Immature natural killer cell (primary cell): Measurements from ENCODE around the gene ETNK1. TPM values are rescaled to one million over a fixed set of nuclear protein-coding genes. Genes with fewer than 3 reads are reported as not detected.
A peak's percentile ranks its signal among the peaks of the same experiment; 100 is the strongest.

Experiments
- DNase-seq, 3 donors: peaks; one replicate each; pipeline ENCODE4 v3.0.0; 2022; ENCODE audit warnings: mixed read lengths in 1 of 3
- H3K27ac Mint-ChIP-seq, 6 donors: one replicate each; pipeline ENCODE4 v1.8.0; 2020; ENCODE audit warnings: mixed read lengths in 6 of 6, mild to moderate bottlenecking in 5 of 6, inconsistent platforms in 4 of 6, moderate library complexity in 3 of 6
- H3K27me3 Mint-ChIP-seq, 3 donors: one replicate each; pipeline ENCODE4 v1.8.0; 2020 to 2021; ENCODE audit warnings: low read depth in 3 of 3, mild to moderate bottlenecking in 3 of 3, mixed read lengths in 3 of 3, moderate library complexity in 3 of 3, inconsistent platforms in 1 of 3
- H3K36me3 Mint-ChIP-seq, 3 donors: one replicate each; pipeline ENCODE4 v1.8.0; 2020; ENCODE audit warnings: mixed read lengths in 3 of 3, inconsistent platforms in 2 of 3, mild to moderate bottlenecking in 2 of 3
- H3K4me1 Mint-ChIP-seq, 2 donors: one replicate each; pipeline ENCODE4 v1.8.0; 2020; ENCODE audit warnings: inconsistent platforms in 2 of 2, mild to moderate bottlenecking in 2 of 2, mixed read lengths in 2 of 2, moderate library complexity in 1 of 2
- H3K4me3 Mint-ChIP-seq, 5 donors: one replicate each; pipeline ENCODE4 v1.8.0; 2020; ENCODE audit warnings: mild to moderate bottlenecking in 5 of 5, mixed read lengths in 5 of 5, inconsistent platforms in 3 of 5, moderate library complexity in 3 of 5
- H3K9me3 Mint-ChIP-seq, 6 donors: one replicate each; pipeline ENCODE4 v1.8.0; 2020; ENCODE audit warnings: mild to moderate bottlenecking in 6 of 6, mixed read lengths in 6 of 6, inconsistent platforms in 4 of 6, moderate library complexity in 3 of 6
- polyA plus RNA-seq, 3 donors: library from polyadenylated mRNA; unstranded; fragments of 300-500 nt; fragmentation: Illumina TruSeq; gene quantifications; one replicate each; pipeline ENCODE4 v1.2.3, GENCODE V29; 2021

ETNK1 gene
- polyA plus RNA-seq, 3 donors from 2014 or later = 15.7 to 26.2 (median 16.5) TPM

DNA sequence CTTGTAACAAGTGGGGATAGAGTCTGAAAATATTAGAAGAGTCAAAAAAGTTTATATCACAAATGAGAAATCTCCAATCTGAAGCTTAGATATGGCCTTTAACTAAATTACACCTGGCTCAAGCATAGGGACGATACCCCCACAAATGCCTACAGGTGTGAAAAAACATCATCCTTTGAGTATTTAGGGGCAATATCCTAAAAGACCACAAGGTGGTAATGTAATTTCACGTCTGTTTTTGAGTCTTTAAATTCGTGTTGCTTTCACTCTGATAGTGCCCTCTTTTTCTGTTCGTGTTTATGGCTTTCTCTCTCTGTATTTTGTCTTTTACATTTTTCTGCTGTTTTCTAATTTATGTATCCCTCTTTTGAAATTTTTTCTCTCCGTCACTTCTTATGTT is 84.3 kb downstream of the ETNK1 start:
- Mint-ChIP-seq H3K27me3 (peaks cover 0 to 2% (median 0%) of the 10 kb centered on the region in 3 donors), H3K4me3 (peak overlapping the region in 1 of 5 donors; percentile 21), H3K27ac (no peak overlapping the region), H3K4me1 (peaks cover 7 to 12% of the 10 kb centered on the region in 2 donors), H3K9me3 (no peaks in the 10 kb centered on the region), H3K36me3 (no peaks in the 10 kb centered on the region)
- no peak for DNase-seq

DNA sequence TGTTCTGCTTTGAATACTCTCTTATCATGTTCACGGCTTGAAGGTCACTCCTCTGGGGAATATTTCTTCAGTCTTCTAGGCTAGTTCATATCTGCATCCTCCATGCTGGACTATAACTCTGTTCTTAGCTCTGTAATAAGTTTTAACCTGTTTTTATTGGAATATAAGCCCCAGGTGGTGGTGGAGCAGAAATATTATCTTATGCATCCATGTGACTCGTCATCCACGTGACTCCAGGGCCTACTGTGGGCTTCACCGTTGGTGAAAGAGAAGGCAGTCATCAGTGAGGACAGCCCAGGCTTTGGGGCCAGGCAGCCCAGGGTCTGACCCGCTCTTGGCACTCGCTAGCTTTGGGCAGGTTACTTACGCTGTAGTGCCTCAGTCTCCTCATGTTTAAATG is 87.1 kb downstream of the ETNK1 start:
- H3K36me3 Mint-ChIP-seq = no peaks in the 10 kb centered on the region
- H3K27me3 Mint-ChIP-seq = peaks cover 2 to 8% (median 3%) of the 10 kb centered on the region in 3 donors
- peak overlapping the region in 1 of 6 donors; percentile 62 for H3K27ac Mint-ChIP-seq
- no peak overlapping the region for H3K4me3 Mint-ChIP-seq
- DNase-seq = no peak
- peaks cover 7 to 12% of the 10 kb centered on the region in 2 donors for H3K4me1 Mint-ChIP-seq
- H3K9me3 Mint-ChIP-seq = no peaks in the 10 kb centered on the region

DNA sequence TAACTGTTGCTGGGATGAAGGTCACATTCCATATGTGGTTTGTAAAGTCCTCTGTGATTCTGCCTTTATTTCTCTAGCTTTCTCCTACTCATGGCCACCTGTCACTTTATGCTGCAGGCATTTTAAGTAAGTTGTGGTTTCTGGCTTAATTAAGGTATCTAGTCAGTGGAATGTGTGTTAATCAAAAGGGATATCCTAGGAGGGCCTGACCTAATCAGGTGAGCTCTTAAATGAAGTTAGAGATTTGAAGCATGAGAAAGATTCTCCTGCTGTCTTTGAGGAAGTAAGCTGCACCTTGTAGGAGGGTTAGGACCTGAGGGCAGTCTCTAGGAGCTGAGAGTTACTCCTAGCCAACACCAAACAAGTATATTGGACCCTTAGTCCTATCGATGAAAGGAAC is 90.3 kb downstream of the ETNK1 start:
- H3K4me1 Mint-ChIP-seq = peaks cover 4 to 6% of the 10 kb centered on the region in 2 donors
- H3K4me3 Mint-ChIP-seq = no peak overlapping the region
- H3K27me3 Mint-ChIP-seq = peaks cover 0 to 8% (median 3%) of the 10 kb centered on the region in 3 donors
- H3K36me3 Mint-ChIP-seq = no peaks in the 10 kb centered on the region
- no peak for DNase-seq
- no peak overlapping the region for H3K27ac Mint-ChIP-seq
- H3K9me3 Mint-ChIP-seq = no peaks in the 10 kb centered on the region

DNA sequence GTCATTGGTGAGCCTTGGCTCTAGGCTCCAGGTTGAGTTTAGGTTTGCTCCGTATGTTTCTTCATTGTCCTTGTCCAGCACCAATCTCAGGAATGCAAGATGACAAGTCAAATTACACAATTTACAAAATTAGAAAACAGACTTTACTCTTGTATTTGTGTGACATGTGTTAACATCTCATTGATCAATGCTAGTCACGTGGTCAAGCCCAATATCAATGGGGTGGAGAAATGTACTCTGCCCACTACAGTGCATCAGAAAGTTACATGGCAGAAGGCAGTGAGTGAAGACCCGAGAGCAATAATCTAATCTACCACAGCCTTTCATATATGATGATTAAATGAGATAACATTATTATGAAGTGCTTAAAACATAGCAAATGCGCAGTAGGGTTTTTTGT is 94.8 kb downstream of the ETNK1 start:
- H3K27me3 Mint-ChIP-seq = peaks cover 3 to 10% (median 8%) of the 10 kb centered on the region in 3 donors
- no peak overlapping the region for H3K27ac Mint-ChIP-seq
- no peaks in the 10 kb centered on the region for H3K9me3 Mint-ChIP-seq
- no peaks in the 10 kb centered on the region for H3K36me3 Mint-ChIP-seq
- no peak for DNase-seq
- H3K4me3 Mint-ChIP-seq = no peak overlapping the region
- no peaks in the 10 kb centered on the region for H3K4me1 Mint-ChIP-seq

DNA sequence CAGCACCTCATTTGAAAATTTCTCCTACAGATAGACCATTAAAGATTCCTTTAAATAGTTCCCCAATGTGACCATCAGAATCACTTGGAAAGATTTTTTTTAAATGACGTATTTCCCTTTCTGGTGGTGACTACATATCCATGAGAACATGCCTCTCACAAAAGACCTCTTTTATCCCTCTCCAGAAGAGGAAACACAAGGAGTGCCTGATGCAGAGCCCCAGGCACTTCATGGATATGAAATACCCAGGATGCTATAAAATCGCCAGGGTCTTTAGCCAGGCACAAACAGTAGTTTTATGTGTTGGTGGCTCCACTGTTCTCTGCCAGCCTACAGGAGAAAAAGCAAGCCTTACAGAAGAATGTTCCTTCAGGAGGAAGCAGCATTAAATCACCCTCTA is 97.1 kb downstream of the ETNK1 start:
- H3K9me3 Mint-ChIP-seq = no peaks in the 10 kb centered on the region
- no peak overlapping the region for H3K4me3 Mint-ChIP-seq
- no peak overlapping the region for H3K27ac Mint-ChIP-seq
- no peaks in the 10 kb centered on the region for H3K4me1 Mint-ChIP-seq
- no peaks in the 10 kb centered on the region for H3K36me3 Mint-ChIP-seq
- no peak for DNase-seq
- H3K27me3 Mint-ChIP-seq = peaks cover 0 to 8% (median 2%) of the 10 kb centered on the region in 3 donors

- Mint-ChIP-seq H3K27ac (no peak overlapping the region), H3K27me3 (peaks cover 0 to 8% (median 2%) of the 10 kb centered on the region in 3 donors), H3K4me1 (no peaks in the 10 kb centered on the region), H3K36me3 (no peaks in the 10 kb centered on the region), H3K4me3 (no peak overlapping the region), H3K9me3 (no peaks in the 10 kb centered on the region)
- no peak for DNase-seq
These were observed 97.8 kb downstream of the ETNK1 start for GRCh38 chr12:22722779-22723178.

DNA sequence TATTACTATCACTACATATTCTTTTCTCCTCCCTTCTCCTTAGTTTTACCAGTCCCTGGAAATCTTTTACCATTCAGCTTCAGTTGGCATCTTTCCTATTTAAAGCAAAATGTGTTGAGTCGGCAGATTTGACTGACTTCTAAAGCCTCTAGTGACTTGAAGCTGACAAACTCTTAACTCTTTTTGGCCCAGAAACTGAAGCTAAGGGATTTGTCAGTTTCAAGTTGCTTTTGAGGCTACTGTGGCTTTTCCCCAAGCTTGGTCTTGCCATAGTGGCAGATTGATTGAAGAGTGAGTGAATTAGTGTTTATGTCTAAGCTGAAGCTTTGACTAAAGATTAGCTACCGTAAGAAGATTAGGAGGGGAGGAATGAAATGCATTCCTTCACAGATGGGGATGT is 104.0 kb downstream of the ETNK1 start:
- no peak overlapping the region for H3K27ac Mint-ChIP-seq
- H3K27me3 Mint-ChIP-seq = peaks cover 0 to 6% (median 0%) of the 10 kb centered on the region in 3 donors
- no peak for DNase-seq
- H3K4me1 Mint-ChIP-seq = no peaks in the 10 kb centered on the region
- no peaks in the 10 kb centered on the region for H3K9me3 Mint-ChIP-seq
- H3K36me3 Mint-ChIP-seq = no peaks in the 10 kb centered on the region
- no peak overlapping the region for H3K4me3 Mint-ChIP-seq

DNA sequence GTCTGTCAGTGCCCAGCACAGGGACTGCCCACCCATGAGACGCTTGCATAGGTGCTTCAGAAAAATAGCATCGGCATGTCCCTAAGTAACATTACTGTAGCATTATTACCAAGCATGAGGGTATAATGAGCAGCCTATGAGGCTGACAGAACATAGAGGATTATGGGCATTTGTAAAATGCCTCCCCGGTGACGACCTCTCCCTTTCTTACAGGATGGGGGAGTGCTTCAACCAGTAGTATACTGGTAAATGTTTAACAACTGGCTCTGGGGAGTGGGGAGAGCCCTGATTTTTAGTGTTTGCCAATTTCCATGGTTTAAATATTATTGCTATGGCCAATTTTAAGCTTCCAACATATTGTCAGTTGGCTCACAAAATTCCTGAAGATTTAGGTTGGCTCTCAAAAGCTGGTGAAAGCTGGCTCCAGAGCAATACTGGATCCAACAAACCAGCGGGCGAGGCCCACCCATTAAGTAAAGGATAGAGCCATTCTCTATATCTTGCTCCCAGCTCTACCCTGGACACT is 104.5 kb downstream of the ETNK1 start:
- H3K27ac Mint-ChIP-seq = no peak overlapping the region
- no peak overlapping the region for H3K4me3 Mint-ChIP-seq
- H3K36me3 Mint-ChIP-seq = no peaks in the 10 kb centered on the region
- peaks cover 0 to 6% (median 0%) of the 10 kb centered on the region in 3 donors for H3K27me3 Mint-ChIP-seq
- DNase-seq = no peak
- H3K4me1 Mint-ChIP-seq = no peaks in the 10 kb centered on the region
- H3K9me3 Mint-ChIP-seq = no peaks in the 10 kb centered on the region

- DNase-seq = no peak
- Mint-ChIP-seq H3K27ac (no peak overlapping the region), H3K4me1 (no peaks in the 10 kb centered on the region), H3K36me3 (no peaks in the 10 kb centered on the region), H3K9me3 (no peaks in the 10 kb centered on the region), H3K4me3 (no peak overlapping the region), H3K27me3 (peaks cover 0 to 6% (median 0%) of the 10 kb centered on the region in 3 donors)
These were observed 105.0 kb downstream of the ETNK1 start for GRCh38 chr12:22729957-22730443.

GRCh38 chr12:22731236-22731635 is 106.3 kb downstream of the ETNK1 start:
- H3K27ac Mint-ChIP-seq = no peak overlapping the region
- H3K36me3 Mint-ChIP-seq = no peaks in the 10 kb centered on the region
- no peaks in the 10 kb centered on the region for H3K4me1 Mint-ChIP-seq
- H3K27me3 Mint-ChIP-seq = peaks cover 0 to 6% (median 0%) of the 10 kb centered on the region in 3 donors
- DNase-seq = no peak
- no peaks in the 10 kb centered on the region for H3K9me3 Mint-ChIP-seq
- no peak overlapping the region for H3K4me3 Mint-ChIP-seq

GRCh38 chr12:22733756-22734155 is 108.8 kb downstream of the ETNK1 start:
- Mint-ChIP-seq H3K27ac (peak overlapping the region in 1 of 6 donors; percentile 48), H3K36me3 (no peaks in the 10 kb centered on the region), H3K4me3 (no peak overlapping the region), H3K4me1 (no peaks in the 10 kb centered on the region), H3K9me3 (no peaks in the 10 kb centered on the region), H3K27me3 (peaks cover 0 to 8% (median 2%) of the 10 kb centered on the region in 3 donors)
- DNase-seq = no peak

DNA sequence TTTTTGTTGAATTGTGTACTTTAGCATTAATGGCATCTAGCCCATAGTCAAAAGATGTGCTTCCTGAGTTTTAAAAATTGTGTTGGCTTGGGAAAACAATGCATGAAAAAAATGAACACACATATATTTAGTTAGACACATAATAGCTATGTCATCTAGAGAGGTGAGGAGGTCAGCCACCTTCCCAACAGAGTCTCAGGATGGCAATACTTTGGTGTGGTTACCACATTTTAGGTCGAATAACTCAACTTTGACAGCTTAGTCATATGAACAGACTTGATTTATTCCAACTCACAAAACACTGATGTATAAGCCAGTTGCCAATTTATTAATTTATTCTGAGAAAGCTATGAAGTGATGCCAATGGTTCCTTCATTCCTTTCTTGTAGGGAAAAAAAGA is 114.0 kb downstream of the ETNK1 start:
- DNase-seq = no peak
- Mint-ChIP-seq H3K4me1 (no peaks in the 10 kb centered on the region), H3K36me3 (no peaks in the 10 kb centered on the region), H3K27me3 (peaks cover 0 to 4% (median 2%) of the 10 kb centered on the region in 3 donors), H3K27ac (no peak overlapping the region), H3K9me3 (peaks cover 0 to 2% (median 0%) of the 10 kb centered on the region in 6 donors), H3K4me3 (no peak overlapping the region)
